GM18858 (cell line): ENCODE results near the gene CDK18.
"Not testable (repeated sequence)": the region's sequence is repeated elsewhere in the genome, so short reads cannot be mapped to it uniquely, and the experiment has no call there.

Experiments
- ATAC-seq: cut with Tn5 transposase; IDR thresholded peaks from one replicate; pipeline ENCODE4 v1.9.1; 2021; ENCODE audit not compliant: unreplicated experiment

CDK18 gene

GRCh38 chr1:205504311-205505075 lies at the start of gene CDK18:
CDK18 (plus strand) TSS chr1:205504669; CDS start chr1:205523168, 18,499 bp downstream.
- no peak for ATAC-seq

GRCh38 chr1:205454903-205455335 lies 49.5 kb upstream of the CDK18 start:
- ATAC-seq, result no peak

GRCh38 chr1:205455581-205456382 lies 48.7 kb upstream of the CDK18 start, which contains the start of gene BLACAT1:
BLACAT1 (minus strand) TSS chr1:205456045.
- no peak for ATAC-seq

GRCh38 chr1:205456383-205456867 lies 48.0 kb upstream of the CDK18 start:
- ATAC-seq, result no peak

- ATAC-seq, result no peak
Measured at GRCh38 chr1:205456868-205457745, 47.4 kb upstream of the CDK18 start.

GRCh38 chr1:205458777-205459566 lies 45.5 kb upstream of the CDK18 start:
- ATAC-seq, result no peak

- ATAC-seq, result no peak
Measured at GRCh38 chr1:205465392-205465791, 39.1 kb upstream of the CDK18 start.

GRCh38 chr1:205466595-205467220 lies 37.8 kb upstream of the CDK18 start:
- no peak for ATAC-seq

- ATAC-seq, result no peak
Measured at GRCh38 chr1:205470131-205470530, 34.3 kb upstream of the CDK18 start.

GRCh38 chr1:205472737-205473441 lies 31.6 kb upstream of the CDK18 start:
- no peak for ATAC-seq

GRCh38 chr1:205473475-205473874 lies 31.0 kb upstream of the CDK18 start:
- no peak for ATAC-seq

- no peak for ATAC-seq
Measured at GRCh38 chr1:205473966-205474365, 30.5 kb upstream of the CDK18 start.

GRCh38 chr1:205474571-205474970 lies 29.9 kb upstream of the CDK18 start:
- no peak for ATAC-seq

- no peak for ATAC-seq
Measured at GRCh38 chr1:205475855-205476254, 28.6 kb upstream of the CDK18 start.

- ATAC-seq, result no peak
Measured at GRCh38 chr1:205476648-205477047, 27.8 kb upstream of the CDK18 start.

GRCh38 chr1:205477121-205477758 lies 27.2 kb upstream of the CDK18 start:
- no peak for ATAC-seq

GRCh38 chr1:205477759-205478247 lies 26.7 kb upstream of the CDK18 start:
- ATAC-seq, result no peak

- not testable (repeated sequence) for ATAC-seq
Measured at GRCh38 chr1:205478985-205479384, 25.5 kb upstream of the CDK18 start.
